K562 (cell line): Measurements from ENCODE around the gene EPHA10.

ENCODE experiments used
- KLF1 ChIP-seq: fragments of 450-650 bp; IDR thresholded peaks from 2 replicates; pipeline ENCODE4 v1.6.1; 2016; ENCODE audit warnings: missing genetic modification characterization, missing compliant biosample characterization
- NR2C1 ChIP-seq, 2 experiments: fragments of 450-650 bp; IDR thresholded peaks; 2 replicates each; pipeline ENCODE4 v1.6.1; 2017; ENCODE audit warnings: mild to moderate bottlenecking in 2 of 2, antibody characterized with exemption in 1 of 2, inconsistent platforms in 1 of 2, missing compliant biosample characterization in 1 of 2, missing genetic modification characterization in 1 of 2

GRCh38 chr1:37720231-37721130 lies 44.4 kb downstream of the EPHA10 start:
- TF ChIP-seq KLF1 (no peak), NR2C1 (IDR thresholded peaks at IDR 0.05) (no peak), NR2C1 (tag; IDR thresholded peaks at IDR 0.05) (no peak)
